ENCODE results near the gene TEAD1.

TEAD1 gene

GRCh38 chr11:12942157-12942556, 267.9 kb downstream of the TEAD1 start:
- DNase-seq (ENCODE audit: low read depth in 2 of 2): no peak

GRCh38 chr11:12943311-12943710, 269.1 kb downstream of the TEAD1 start:
- no peak for DNase-seq (ENCODE audit: low read depth in 2 of 2)

DNA sequence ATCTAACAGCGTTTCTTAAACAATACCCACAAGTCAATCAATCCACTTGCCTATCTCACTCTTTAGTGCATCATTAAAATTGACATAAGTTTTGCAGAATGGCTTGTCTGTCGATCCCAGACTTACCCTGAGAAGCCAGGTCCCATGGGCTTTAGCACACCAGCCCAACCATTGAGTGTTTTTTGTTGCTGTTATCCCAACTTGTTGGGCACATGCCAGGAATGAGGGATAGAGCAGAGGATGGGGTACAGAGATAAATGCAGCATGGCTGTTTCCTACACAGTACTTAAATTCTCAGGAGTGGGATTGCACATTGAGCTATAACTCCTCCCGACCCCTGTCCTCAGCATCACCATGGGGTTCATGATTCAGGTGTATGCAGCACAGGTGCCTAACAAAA, 270.7 kb downstream of the TEAD1 start:
- no peak for DNase-seq (ENCODE audit: low read depth in 2 of 2)

- no peak for DNase-seq (ENCODE audit: low read depth in 2 of 2)
Measured at GRCh38 chr11:12949453-12949852, 275.2 kb downstream of the TEAD1 start.

DNA sequence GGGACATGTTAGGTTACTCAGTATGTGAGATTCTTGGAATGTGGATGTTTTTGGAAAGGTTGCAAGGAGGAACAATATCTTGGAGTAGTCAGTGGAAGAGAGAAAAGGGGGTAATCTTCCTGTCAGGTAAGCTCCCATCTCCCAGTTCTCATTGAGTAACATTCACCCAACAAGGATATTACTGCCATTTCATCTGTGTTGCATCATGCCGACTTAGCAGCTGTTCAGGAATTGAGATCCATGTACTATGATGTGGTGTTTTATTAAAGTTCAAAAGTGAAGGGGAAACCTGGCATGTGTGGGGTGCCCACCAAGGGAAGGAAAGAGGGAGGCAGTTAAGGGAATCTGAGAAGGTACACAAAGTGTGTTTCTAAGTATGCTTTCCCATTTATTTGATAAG, 276.4 kb downstream of the TEAD1 start:
- no peak for DNase-seq (ENCODE audit: low read depth in 2 of 2)

DNA sequence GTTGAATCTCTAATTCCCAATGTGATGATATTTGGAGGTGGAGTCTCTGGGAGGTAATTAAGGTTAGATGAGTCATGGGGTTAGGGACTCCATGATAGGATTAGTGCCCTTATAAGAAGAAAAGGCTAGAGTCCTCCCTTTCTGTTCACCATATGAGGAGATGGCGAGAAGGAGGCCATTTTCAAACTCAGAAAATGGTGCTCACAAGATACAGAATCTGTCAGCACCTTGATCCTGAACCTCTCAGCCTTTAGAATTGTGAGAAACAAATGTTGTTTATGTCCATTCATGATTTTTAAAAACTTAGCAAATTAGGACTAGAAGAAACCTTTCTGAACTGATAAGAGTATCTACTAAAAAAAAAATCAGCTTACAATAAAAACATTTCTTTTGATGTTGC, 277.2 kb downstream of the TEAD1 start:
- DNase-seq (ENCODE audit: low read depth in 2 of 2): no peak

- no peak for DNase-seq (ENCODE audit: low read depth in 2 of 2)
Measured at GRCh38 chr11:12952094-12952493, 277.9 kb downstream of the TEAD1 start.

DNA sequence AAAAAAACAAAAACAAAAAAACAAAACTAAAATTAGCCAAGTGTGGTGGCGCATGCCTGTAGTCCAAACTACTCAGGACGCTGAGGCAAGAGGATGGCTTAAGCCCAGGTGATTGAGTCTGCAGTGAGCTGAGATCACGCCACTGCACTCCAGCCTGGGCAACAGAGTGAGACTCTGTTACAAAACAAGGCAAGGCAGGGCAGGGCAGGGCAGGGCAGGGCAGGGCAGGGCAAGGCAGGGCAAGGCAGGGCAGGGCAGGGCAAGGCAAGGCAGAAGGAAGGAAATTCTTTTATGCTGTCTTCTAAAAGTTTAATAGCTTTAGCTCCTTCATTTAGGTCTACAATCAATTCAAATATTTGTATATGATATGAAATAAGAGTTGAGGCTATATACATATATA, 284.8 kb downstream of the TEAD1 start:
- no peak for DNase-seq (ENCODE audit: low read depth in 2 of 2)

- no peak for DNase-seq (ENCODE audit: low read depth in 2 of 2)
Measured at GRCh38 chr11:12961615-12962014, 287.4 kb downstream of the TEAD1 start.

DNA sequence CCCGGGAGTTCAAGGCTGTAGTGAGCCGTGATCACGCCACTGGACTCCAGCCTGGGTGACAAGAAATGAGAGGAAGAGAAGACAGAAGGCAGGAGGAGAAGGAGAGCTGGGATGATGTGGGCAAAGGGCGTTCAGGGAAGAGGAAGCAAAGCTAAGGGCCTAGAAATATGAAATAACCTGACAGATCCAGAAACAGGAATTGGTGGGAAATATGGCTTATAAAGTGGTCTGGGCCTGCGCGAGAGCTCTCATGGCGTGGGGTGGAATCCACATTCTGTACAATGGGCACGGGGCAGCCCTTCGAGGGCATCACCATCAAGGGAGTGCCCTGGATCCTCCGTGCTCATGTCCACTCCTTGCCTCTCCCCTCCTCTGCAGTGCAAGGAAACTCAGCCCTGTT, 288.1 kb downstream of the TEAD1 start:
- DNase-seq (ENCODE audit: low read depth in 2 of 2): no peak

DNA sequence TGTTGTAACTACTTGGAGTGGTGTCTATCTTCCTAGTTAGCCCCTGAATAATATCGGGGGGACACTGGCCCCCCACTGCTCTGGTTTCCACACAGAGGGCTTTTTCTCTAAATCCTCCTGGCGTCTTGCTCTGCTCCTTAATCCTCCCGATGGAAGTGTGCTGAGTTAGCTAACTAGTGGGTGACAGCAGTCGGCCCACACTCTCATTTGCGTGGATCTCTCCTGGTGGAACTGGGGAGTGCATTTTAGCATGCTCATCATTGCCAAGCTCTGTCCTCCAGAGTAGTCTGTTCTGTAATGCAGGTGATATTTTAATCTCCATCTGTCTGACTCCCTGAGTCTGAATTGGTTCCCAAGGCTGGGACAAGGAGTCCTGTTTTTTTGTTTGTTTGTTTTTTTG, 288.8 kb downstream of the TEAD1 start:
- DNase-seq (ENCODE audit: low read depth in 2 of 2): no peak

DNA sequence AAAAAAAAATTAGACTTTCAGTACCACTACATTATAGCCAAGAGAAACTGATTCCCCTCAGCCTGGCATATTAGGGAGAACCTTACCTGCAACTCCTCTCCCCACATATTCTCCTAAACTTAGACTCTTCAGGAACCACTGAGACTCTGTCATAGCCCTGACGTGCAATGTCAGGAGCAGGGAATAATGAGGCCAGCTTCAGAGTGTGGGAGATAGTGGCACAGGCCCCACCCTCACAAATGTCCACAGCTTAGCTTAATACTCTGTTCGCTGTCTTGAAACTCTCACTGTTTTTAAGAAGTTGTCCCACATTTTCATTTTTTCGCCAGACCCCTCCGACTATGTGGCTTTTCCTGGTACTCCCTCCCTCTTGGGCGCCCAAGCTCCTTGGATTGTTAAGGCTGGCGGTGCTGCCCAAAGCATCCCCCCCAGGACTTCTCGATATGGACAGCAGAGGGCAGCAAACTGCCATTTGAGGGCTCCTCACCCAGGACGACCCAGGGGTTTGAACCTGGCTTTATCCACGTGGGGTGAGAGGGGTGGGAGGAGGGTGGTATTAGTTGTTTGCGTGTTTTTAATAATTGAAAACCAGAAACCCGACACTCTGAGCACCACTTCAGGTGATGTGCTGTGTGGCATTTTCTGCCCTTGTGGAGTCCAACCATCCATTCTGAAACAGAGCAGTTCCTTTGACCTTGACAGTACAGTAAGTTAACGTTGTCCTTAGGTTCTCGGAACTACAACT, 289.7 kb downstream of the TEAD1 start:
- DNase-seq (ENCODE audit: low read depth in 2 of 2): peak; percentile 32 to 53

GRCh38 chr11:12964650-12965049, 290.4 kb downstream of the TEAD1 start:
- no peak for DNase-seq (ENCODE audit: low read depth in 2 of 2)

- DNase-seq (ENCODE audit: low read depth in 2 of 2): no peak
Measured at GRCh38 chr11:12966002-12966401, 291.8 kb downstream of the TEAD1 start.

- DNase-seq (ENCODE audit: low read depth in 2 of 2): no peak
Measured at GRCh38 chr11:12968101-12968500, 293.9 kb downstream of the TEAD1 start.

DNA sequence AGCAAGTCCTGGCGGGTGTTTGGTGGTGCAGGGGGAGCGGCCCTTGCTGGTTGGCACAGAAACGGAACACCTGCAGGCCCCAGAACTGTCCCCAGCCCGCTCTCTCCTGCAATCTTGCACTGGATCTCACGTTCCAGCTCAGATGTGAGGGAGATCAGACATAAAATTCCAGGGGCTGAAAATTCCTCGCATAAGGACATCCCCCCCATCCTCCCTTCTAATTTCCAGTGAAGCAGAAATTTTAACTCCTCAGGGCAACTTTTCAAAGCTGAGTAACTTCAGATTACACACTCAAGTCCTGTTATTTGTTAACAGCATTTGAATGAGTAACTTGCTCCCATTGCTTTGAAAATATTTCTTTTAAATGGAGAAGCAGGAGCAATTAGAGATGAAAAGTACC, 294.6 kb downstream of the TEAD1 start:
- no peak for DNase-seq (ENCODE audit: low read depth in 2 of 2)

DNA sequence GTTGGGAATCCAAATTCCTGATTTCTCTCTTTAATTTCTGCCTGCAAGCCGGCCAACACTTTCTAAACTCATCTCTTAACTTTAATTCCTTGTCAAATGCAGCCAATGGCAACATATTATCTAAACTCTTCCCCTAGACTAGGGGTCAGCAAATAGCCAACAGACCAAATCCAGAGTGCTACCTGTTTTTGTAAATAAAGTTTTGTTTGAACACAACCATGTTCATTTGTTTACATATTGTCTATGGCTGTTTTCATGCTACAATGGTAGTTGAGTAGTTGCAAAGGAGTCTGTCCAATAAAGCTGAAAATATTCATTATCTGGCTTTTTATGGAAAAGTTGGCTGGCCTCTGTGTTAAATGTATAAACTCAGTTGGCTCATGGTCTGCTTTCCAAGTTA, 297.7 kb downstream of the TEAD1 start:
- no peak for DNase-seq (ENCODE audit: low read depth in 2 of 2)

GRCh38 chr11:12973528-12974181, 299.4 kb downstream of the TEAD1 start:
- DNase-seq (ENCODE audit: low read depth in 2 of 2): no peak

DNA sequence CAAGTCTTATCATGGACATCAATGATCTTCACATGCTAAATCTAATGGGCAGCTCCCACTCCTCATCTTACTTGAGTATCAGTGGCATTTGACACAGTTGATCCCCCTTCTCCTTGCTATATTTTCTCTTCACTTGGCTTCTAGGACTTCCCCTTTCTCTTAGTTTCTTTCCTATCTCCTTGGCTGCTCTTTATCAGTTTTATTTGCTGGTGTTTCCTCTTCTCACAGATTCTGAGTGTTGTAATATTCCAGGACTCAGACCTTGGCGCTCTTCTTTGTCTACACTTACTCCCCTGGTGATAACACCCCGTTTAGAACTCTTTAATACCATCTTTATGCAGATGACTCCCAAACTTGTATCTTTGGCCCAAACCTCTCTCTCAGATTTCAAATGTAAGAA, 301.0 kb downstream of the TEAD1 start:
- no peak for DNase-seq (ENCODE audit: low read depth in 2 of 2)

- no peak for DNase-seq (ENCODE audit: low read depth in 2 of 2)
Measured at GRCh38 chr11:12979928-12980689, 305.9 kb downstream of the TEAD1 start.

GRCh38 chr11:12981676-12982522, 307.7 kb downstream of the TEAD1 start:
- DNase-seq (ENCODE audit: low read depth in 2 of 2): no peak

DNA sequence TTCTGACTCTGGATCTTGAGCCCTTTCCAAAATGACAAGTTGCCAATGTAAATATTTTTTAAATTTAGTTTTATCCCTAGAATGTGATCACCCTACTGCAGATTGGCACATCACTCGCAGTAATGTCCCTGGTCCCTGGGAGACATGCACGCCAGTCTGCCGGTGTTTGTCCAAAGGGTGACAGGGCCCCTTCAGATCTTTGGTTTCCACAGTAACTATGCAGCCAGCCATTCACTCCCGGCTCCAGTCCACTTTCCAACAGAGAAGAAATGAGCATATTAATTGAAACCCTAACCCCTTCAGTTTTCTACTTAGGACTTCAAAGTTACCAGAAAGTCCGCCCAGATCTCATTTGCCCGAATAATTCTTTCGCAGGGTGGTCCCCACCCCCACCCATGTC, 309.1 kb downstream of the TEAD1 start:
- no peak for DNase-seq (ENCODE audit: low read depth in 2 of 2)
